Measurements from ENCODE around the gene CDHR1. TPM values are rescaled to one million over a fixed set of nuclear protein-coding genes. Genes with fewer than 3 reads are reported as not detected.

Gene CDHR1
- total RNA-seq, 1 experiment from 2014 or later, result 5.0 TPM

GRCh38 chr10:84264611-84265141, 70.3 kb downstream of the CDHR1 start:
- DNase-seq (ENCODE audit: low spot score), result peak; percentile 84
- H3K27me3 Mint-ChIP-seq (ENCODE audit: low read depth), result peaks cover 10% of the 10 kb centered on the region
- TF ChIP-seq ATF6 (CRISPR knock-in tag; IDR thresholded peaks at IDR 0.05) (no peak), PRDM15 (CRISPR knock-in tag; IDR thresholded peaks at IDR 0.05) (no peak), CTCF (IDR thresholded peaks at IDR 0.05) (peak; percentile 78), TCF7 (CRISPR knock-in tag; IDR thresholded peaks at IDR 0.05; ENCODE audit: low read depth) (no peak), ZNF121 (CRISPR knock-in tag; IDR thresholded peaks at IDR 0.05) (peak; percentile 51; the same call in 1 of the 2 replicates), NR2C2 (CRISPR knock-in tag; IDR thresholded peaks at IDR 0.05) (no peak), ZNF396 (CRISPR knock-in tag; IDR thresholded peaks at IDR 0.05; ENCODE audit: borderline replicate concordance) (no peak), NR3C1 (CRISPR knock-in tag; conservative IDR thresholded peaks at IDR 0.05; ENCODE audit: low read depth) (no peak)
- no peak overlapping the region for H3K27ac Mint-ChIP-seq
- H3K4me1 Mint-ChIP-seq, result peaks cover 13% of the 10 kb centered on the region
- H3K9me3 Mint-ChIP-seq, result no peaks in the 10 kb centered on the region
- ChIA-PET POLR2A (no interaction called here), CTCF (interaction anchor here (0.5 to 7.0 kb wide), 18 partner anchors 9 to 591 kb away, joined by 3 to 261 read pairs (median 4); partner anchors contain the start of gene CCSER2)
- ATAC-seq, result peak; percentile 95
- H3K4me3 Mint-ChIP-seq, result no peak overlapping the region
- H3K36me3 Mint-ChIP-seq, result no peaks in the 10 kb centered on the region

- Mint-ChIP-seq H3K27me3 (ENCODE audit: low read depth) (peaks cover 10% of the 10 kb centered on the region), H3K4me1 (peaks cover 13% of the 10 kb centered on the region), H3K9me3 (no peaks in the 10 kb centered on the region), H3K36me3 (no peaks in the 10 kb centered on the region), H3K4me3 (no peak overlapping the region), H3K27ac (no peak overlapping the region)
- ChIA-PET POLR2A (no interaction called here), CTCF (interaction anchor here (1.0 to 7.0 kb wide), 9 partner anchors 10 to 284 kb away, joined by 3 to 261 read pairs (median 6); no protein-coding TSS in a partner anchor)
- no peak for ATAC-seq
- no peak for DNase-seq (ENCODE audit: low spot score)
- TF ChIP-seq USF2 (CRISPR knock-in tag; IDR thresholded peaks at IDR 0.05) (no peak), PRDM15 (CRISPR knock-in tag; IDR thresholded peaks at IDR 0.05) (no peak), IRF1 (CRISPR knock-in tag; IDR thresholded peaks at IDR 0.05) (no peak), ETV6 (CRISPR knock-in tag; IDR thresholded peaks at IDR 0.05) (no peak), E2F4 (CRISPR knock-in tag; IDR thresholded peaks at IDR 0.05; ENCODE audit: borderline replicate concordance, low read depth) (no peak), E2F5 (CRISPR knock-in tag; IDR thresholded peaks at IDR 0.05) (no peak), OVOL2 (CRISPR knock-in tag; IDR thresholded peaks at IDR 0.05; ENCODE audit: borderline replicate concordance) (no peak), HMGXB4 (CRISPR knock-in tag; IDR thresholded peaks at IDR 0.05) (no peak)
Measured at GRCh38 chr10:84265418-84265817, 71.1 kb downstream of the CDHR1 start.

All from WTC11 (cell line).